Endothelial cell of umbilical vein (primary cell): Measurements from ENCODE around the gene RNF130. TPM values are rescaled to one million over a fixed set of nuclear protein-coding genes. Genes with fewer than 3 reads are reported as not detected.

Source experiments
- BruUV-seq: library from RNA; stranded (reverse); fragments of 400-500 nt; replicated peaks from 2 replicates; lab custom pipeline; 2021; lab: Mats Ljungman, UMichigan
- CTCF ChIA-PET: fragments of 300-600, 350-600 bp; sonication (Branson Sonifier 250); formaldehyde crosslinking; loops from one replicate; lab custom pipeline; 2021; ENCODE audit warnings: antibody characterized with exemption, inconsistent platforms; lab: Charles Lee
- POLR2A ChIA-PET: fragments of 300-600, 350-600 bp; sonication (Branson Sonifier 250); formaldehyde crosslinking; loops from one replicate; lab custom pipeline; 2021; ENCODE audit warnings: antibody characterized with exemption, inconsistent platforms; lab: Charles Lee
- DNase-seq: peaks from one replicate; pipeline ENCODE4 v3.0.0-alpha.2; 2011; ENCODE audit warnings: low read depth, low spot score
- FAIRE-seq: peaks from 2 replicates; lab custom pipeline; 2011; peaks lifted over from hg19 to GRCh38; lab: Jason Lieb, UNC
- H2AFZ ChIP-seq: 2 replicates; pipeline ENCODE4 v1.6.0; 2012; ENCODE audit warnings: low read depth, low read length, control low read depth, inconsistent platforms
- H3K27ac ChIP-seq: 2 replicates; pipeline ENCODE4 v1.5.1; 2011; ENCODE audit warnings: low read depth, mild to moderate bottlenecking, control low read depth, low read length, moderate library complexity; ENCODE audit not compliant: insufficient read depth
- H3K27me3 ChIP-seq, 2 experiments: 2 replicates each; pipeline versions ENCODE4 v1.6.0 to v1.6.1; 2011; ENCODE audit warnings: low read length in 2 of 2, mixed read lengths in 1 of 2; ENCODE audit not compliant: control insufficient read depth in 2 of 2, insufficient read depth in 2 of 2
- H3K36me3 ChIP-seq, 2 experiments: 2 replicates in 1 of 2; 3 replicates in 1 of 2; pipeline ENCODE4 v1.5.1; 2011; ENCODE audit warnings: low read length in 2 of 2, mild to moderate bottlenecking in 1 of 2, moderate library complexity in 1 of 2; ENCODE audit not compliant: control insufficient read depth in 2 of 2, insufficient read depth in 2 of 2; ENCODE audit errors: extremely low read depth in 1 of 2
- H3K4me1 ChIP-seq: 3 replicates; pipeline ENCODE4 v1.5.1; 2011; ENCODE audit warnings: mild to moderate bottlenecking, low read length; ENCODE audit not compliant: control insufficient read depth, insufficient read depth; ENCODE audit errors: extremely low read depth
- H3K4me2 ChIP-seq: 2 replicates; pipeline ENCODE4 v1.6.1; 2011; ENCODE audit warnings: low read length, control low read depth, mixed read lengths; ENCODE audit not compliant: insufficient read depth
- H3K4me3 ChIP-seq, 3 experiments: fragments of 200-600 bp in 1 of 3; sonication (generic), shearing (Covaris generic) in 1 of 3; replicated peaks in 1 of 3; 2 replicates each; pipeline ENCODE4 v1.5.1; 2011 to 2016; ENCODE audit warnings: control low read depth in 3 of 3, low read length in 3 of 3, mild to moderate bottlenecking in 2 of 3, inconsistent platforms in 1 of 3, low read depth in 1 of 3, moderate library complexity in 1 of 3; ENCODE audit not compliant: insufficient read depth in 1 of 3
- H3K79me2 ChIP-seq: 2 replicates; pipeline ENCODE4 v1.6.0; 2012; ENCODE audit warnings: low read length, inconsistent platforms; ENCODE audit not compliant: control insufficient read depth, insufficient read depth
- H3K9ac ChIP-seq: replicated peaks from 2 replicates; pipeline ENCODE3; 2011; ENCODE audit warnings: low read length, control low read depth; ENCODE audit not compliant: insufficient read depth; ENCODE audit errors: extremely low read depth
- H3K9me1 ChIP-seq: replicated peaks from 3 replicates; pipeline ENCODE4 v1.6.0; 2011; ENCODE audit warnings: mild to moderate bottlenecking, low read length; ENCODE audit not compliant: control insufficient read depth, insufficient read depth; ENCODE audit errors: extremely low read depth
- H3K9me3 ChIP-seq: replicated peaks from 2 replicates; pipeline ENCODE4 v1.5.1; 2012; ENCODE audit warnings: low read length, inconsistent platforms; ENCODE audit not compliant: control insufficient read depth, insufficient read depth
- H4K20me1 ChIP-seq: replicated peaks from 2 replicates; pipeline ENCODE3; 2011; ENCODE audit warnings: mild to moderate bottlenecking, low read length; ENCODE audit not compliant: control insufficient read depth, insufficient read depth; ENCODE audit errors: extremely low read depth
- CTCF ChIP-seq, 2 donors: IDR thresholded peaks; 1 replicate in 1 of 2; 2 replicates in 1 of 2; pipeline ENCODE4 v1.5.1; 2011; ENCODE audit warnings: low read length in 2 of 2, mild to moderate bottlenecking in 2 of 2, moderate library complexity in 2 of 2, control low read depth in 1 of 2, inconsistent platforms in 1 of 2, low read depth in 1 of 2; ENCODE audit not compliant: insufficient read depth in 1 of 2; ENCODE audit errors: extremely low read depth in 1 of 2
- EZH2 ChIP-seq: IDR thresholded peaks from 2 replicates; pipeline ENCODE4 v1.6.1; 2012; ENCODE audit warnings: borderline replicate concordance, low read depth, mild to moderate bottlenecking, moderate library complexity, low read length, inconsistent platforms; ENCODE audit not compliant: severe bottlenecking
- FOS ChIP-seq: IDR thresholded peaks from 2 replicates; pipeline ENCODE4 v1.6.1; 2011; ENCODE audit warnings: mild to moderate bottlenecking, low read length, moderate library complexity, borderline replicate concordance; ENCODE audit not compliant: insufficient read depth
- MYC ChIP-seq: IDR thresholded peaks from one replicate; pipeline ENCODE4 v1.6.1; 2011; ENCODE audit warnings: mild to moderate bottlenecking, low read depth, low read length
- POLR2A ChIP-seq: IDR thresholded peaks from 2 replicates; pipeline ENCODE4 v1.6.1; 2012; ENCODE audit warnings: low read depth, mild to moderate bottlenecking, control low read depth, low read length
- POLR2AphosphoS5 ChIP-seq: IDR thresholded peaks from 2 replicates; pipeline ENCODE4 v1.6.1; 2012; ENCODE audit warnings: low read depth, mild to moderate bottlenecking, control low read depth, low read length, moderate library complexity; ENCODE audit not compliant: insufficient read depth
- dilution Hi-C: fragments of 300-500 bp; cut with MboI; formaldehyde crosslinking; loops from one replicate; pipeline ENCODE4 v1.15.0; 2019; ENCODE audit warnings: low sequenced_read_pairs; ENCODE audit not compliant: extremely low pct_ligation_motif_present
- intact Hi-C: fragments of 100-400 bp; cut with micrococcal nuclease; formaldehyde crosslinking; loops from one replicate; pipeline ENCODE4 v1.10.0; 2022
- polyA plus RNA-seq, 4 experiments: library from polyadenylated mRNA; depleted of rRNA in 3 of 4; stranded (reverse) in 3 of 4; unstranded in 1 of 4; fragments of >200 nt; gene quantifications; 2 replicates each; pipeline versions ENCODE4 v1.2.1 to v1.2.3, GENCODE V29; 2011 to 2012; ENCODE audit warnings: missing spikeins in 1 of 4
- total RNA-seq: library from RNA; stranded (reverse); gene quantifications from 2 replicates; pipeline ENCODE4 v1.2.3, GENCODE V29; 2021

Gene RNF130
- total and polyA plus RNA-seq, 2 donors (not counting 3 experiments of a cell fraction or from before 2014, with no cell fraction given) = 43.0 to 43.1 TPM

- H3K9me3 ChIP-seq = no peaks in the 10 kb centered on the region
Observed at GRCh38 chr5:180003127-180003526, 68.4 kb downstream of the RNF130 start.

More at GRCh38 chr5:180003127-180003526, 68.4 kb downstream of the RNF130 start:
- no peak overlapping the region for H3K4me3 ChIP-seq
- dilution Hi-C loops (no loop called here), intact Hi-C loops (no loop called here)
- H3K9ac ChIP-seq = no peak overlapping the region
- no peak overlapping the region for H2AFZ ChIP-seq
- no peaks in the 10 kb centered on the region for H3K79me2 ChIP-seq
- H3K9me1 ChIP-seq = no peaks in the 10 kb centered on the region
- no TSS peak for BruUV-seq
- H3K27me3 ChIP-seq = no peaks in the 10 kb centered on the region
- ChIA-PET CTCF (no interaction called here), POLR2A (no interaction called here)
- peaks cover 0 to 6% of the 10 kb centered on the region in 2 experiments for H3K36me3 ChIP-seq
- DNase-seq = no peak
- no peak overlapping the region for H3K4me2 ChIP-seq
- no peak for TF ChIP-seq FOS
- no peak for TF ChIP-seq CTCF (IDR thresholded peaks at IDR 0.05; ENCODE audit: extremely low read depth in 1 of 2, insufficient read depth in 1 of 2, low read depth in 1 of 2, low read length in 2 of 2)
- no peak for TF ChIP-seq POLR2AphosphoS5
- no peak for TF ChIP-seq EZH2
- no peak for TF ChIP-seq POLR2A
- no peak for TF ChIP-seq MYC
- H4K20me1 ChIP-seq = no peaks in the 10 kb centered on the region
- no peak for FAIRE-seq
- no peaks in the 10 kb centered on the region for H3K4me1 ChIP-seq
- no peak overlapping the region for H3K27ac ChIP-seq
